Activated T-cell treated with anti-CD3 and anti-CD28 coated beads, Interleukin-2, amount 50 U/mL, for 24 hours (primary cell): ENCODE results near the gene LYSMD2.

ENCODE experiments used
- DNase-seq: peaks from one replicate; pipeline ENCODE4 v3.0.0-alpha.2; 2020
- H3K27ac Mint-ChIP-seq: 2 replicates; pipeline ENCODE4 v1.8.0; 2020; ENCODE audit warnings: mild to moderate bottlenecking, mixed read lengths
- H3K27me3 Mint-ChIP-seq: 2 replicates; pipeline ENCODE4 v1.8.0; 2020; ENCODE audit warnings: mixed read lengths
- H3K36me3 Mint-ChIP-seq: 2 replicates; pipeline ENCODE4 v1.8.0; 2020; ENCODE audit warnings: low read depth, mixed read lengths
- H3K4me1 Mint-ChIP-seq: 2 replicates; pipeline ENCODE4 v1.8.0; 2020; ENCODE audit warnings: low read depth, mixed read lengths
- H3K4me3 Mint-ChIP-seq: 2 replicates; pipeline ENCODE4 v1.8.0; 2020; ENCODE audit warnings: mild to moderate bottlenecking, moderate library complexity, mixed read lengths
- H3K9me3 Mint-ChIP-seq: 2 replicates; pipeline ENCODE4 v1.8.0; 2020; ENCODE audit warnings: mixed read lengths

The LYSMD2 gene

DNA sequence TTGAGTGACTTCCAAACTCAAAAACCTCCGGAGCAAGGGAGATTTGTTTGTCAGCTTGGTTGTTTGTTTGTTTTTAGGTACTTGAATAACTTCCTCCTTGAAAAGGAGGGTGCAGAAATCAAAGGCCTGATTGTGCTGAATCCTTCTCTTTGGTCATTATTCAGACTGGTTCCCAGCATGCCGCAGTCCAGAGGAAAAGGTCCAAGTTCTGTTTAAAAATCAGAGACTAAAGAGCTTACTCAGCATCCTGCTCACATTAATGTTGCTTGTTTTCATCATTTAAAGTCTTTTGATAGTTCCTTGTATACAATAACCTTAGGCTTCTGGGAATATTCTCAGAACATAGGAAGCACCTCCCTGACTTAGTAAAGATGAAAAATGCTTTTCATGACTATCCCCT, 57.1 kb downstream of the LYSMD2 start:
- Mint-ChIP-seq H3K9me3 (no peaks in the 10 kb centered on the region), H3K27ac (no peak overlapping the region), H3K27me3 (peaks cover 51% of the 10 kb centered on the region), H3K36me3 (no peaks in the 10 kb centered on the region), H3K4me1 (peaks cover 7% of the 10 kb centered on the region), H3K4me3 (no peak overlapping the region)
- no peak for DNase-seq

DNA sequence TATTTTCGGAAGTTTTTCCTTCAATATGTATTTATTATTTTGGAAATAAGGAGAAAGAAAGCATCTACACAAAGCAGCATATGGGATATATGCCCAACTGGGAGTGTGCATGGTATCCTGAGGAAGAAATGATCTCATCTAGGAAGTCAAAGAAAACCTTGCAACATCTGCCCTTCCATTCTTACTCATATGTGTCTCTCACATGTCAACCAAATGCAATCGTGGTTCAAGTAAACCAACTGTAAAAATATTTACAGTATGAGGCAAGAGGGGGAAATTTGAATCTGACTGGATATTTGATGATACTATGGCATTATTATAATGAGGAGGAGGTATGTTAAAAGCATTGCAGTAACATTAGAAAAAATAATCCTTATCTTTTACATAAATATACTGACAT, 59.4 kb downstream of the LYSMD2 start:
- Mint-ChIP-seq H3K27ac (no peak overlapping the region), H3K4me3 (no peak overlapping the region), H3K4me1 (peaks cover 7% of the 10 kb centered on the region), H3K27me3 (peaks cover 35% of the 10 kb centered on the region), H3K36me3 (no peaks in the 10 kb centered on the region), H3K9me3 (no peaks in the 10 kb centered on the region)
- DNase-seq: no peak

- no peak overlapping the region for H3K27ac Mint-ChIP-seq
- peaks cover 30% of the 10 kb centered on the region for H3K27me3 Mint-ChIP-seq
- peaks cover 7% of the 10 kb centered on the region for H3K4me1 Mint-ChIP-seq
- no peaks in the 10 kb centered on the region for H3K9me3 Mint-ChIP-seq
- no peak for DNase-seq
- H3K4me3 Mint-ChIP-seq: no peak overlapping the region
- no peaks in the 10 kb centered on the region for H3K36me3 Mint-ChIP-seq
Measured at GRCh38 chr15:51677452-51677851, 60.0 kb downstream of the LYSMD2 start.

GRCh38 chr15:51677021-51677420, 60.4 kb downstream of the LYSMD2 start:
- H3K9me3 Mint-ChIP-seq: no peaks in the 10 kb centered on the region

GRCh38 chr15:51675234-51675633, 62.2 kb downstream of the LYSMD2 start:
- no peak overlapping the region for H3K27ac Mint-ChIP-seq
- H3K4me3 Mint-ChIP-seq: no peak overlapping the region
- no peaks in the 10 kb centered on the region for H3K36me3 Mint-ChIP-seq
- H3K27me3 Mint-ChIP-seq: peaks cover 19% of the 10 kb centered on the region
- no peak for DNase-seq
- H3K4me1 Mint-ChIP-seq: no peaks in the 10 kb centered on the region
- H3K9me3 Mint-ChIP-seq: no peaks in the 10 kb centered on the region

More at GRCh38 chr15:51677021-51677420, 60.4 kb downstream of the LYSMD2 start:
- H3K27me3 Mint-ChIP-seq: peaks cover 31% of the 10 kb centered on the region
- no peak overlapping the region for H3K27ac Mint-ChIP-seq
- H3K36me3 Mint-ChIP-seq: no peaks in the 10 kb centered on the region
- no peak for DNase-seq
- no peak overlapping the region for H3K4me3 Mint-ChIP-seq
- peaks cover 7% of the 10 kb centered on the region for H3K4me1 Mint-ChIP-seq
